Liver (tissue), 9 donors: ENCODE measurements around the gene DMWD. TPM values are rescaled to one million over a fixed set of nuclear protein-coding genes. Genes with fewer than 3 reads are reported as not detected.

Source experiments
- DNase-seq: peaks from one replicate; pipeline ENCODE4 v3.0.0-alpha.2; 2017; ENCODE audit warnings: low spot score
- H3K27ac ChIP-seq, 2 donors: one replicate each; pipeline ENCODE4 v1.7.0; 2013; ENCODE audit warnings: inconsistent platforms in 2 of 2, low read length in 2 of 2, control low read depth in 1 of 2, low read depth in 1 of 2, mild to moderate bottlenecking in 1 of 2
- H3K27me3 ChIP-seq, 4 donors: one replicate each; pipeline versions ENCODE4 v1.6.1 to v1.7.0; 2013; ENCODE audit warnings: low read length in 3 of 4, inconsistent platforms in 1 of 4, mild to moderate bottlenecking in 1 of 4, moderate library complexity in 1 of 4; ENCODE audit not compliant: control insufficient read depth in 4 of 4, insufficient read depth in 4 of 4
- H3K36me3 ChIP-seq, 4 donors: one replicate each; pipeline versions ENCODE4 v1.6.1 to v1.7.0; 2013; ENCODE audit warnings: low read length in 3 of 4, mild to moderate bottlenecking in 3 of 4, low read depth in 1 of 4, moderate library complexity in 1 of 4; ENCODE audit not compliant: control insufficient read depth in 4 of 4, insufficient read depth in 3 of 4
- H3K4me1 ChIP-seq, 4 donors: one replicate each; pipeline versions ENCODE4 v1.6.1 to v1.7.0; 2013; ENCODE audit warnings: low read length in 3 of 4, mild to moderate bottlenecking in 3 of 4, moderate library complexity in 1 of 4; ENCODE audit not compliant: control insufficient read depth in 4 of 4, insufficient read depth in 4 of 4
- H3K4me3 ChIP-seq, 3 donors: one replicate each; pipeline versions ENCODE4 v1.6.1 to v1.7.0; 2013; ENCODE audit warnings: low read length in 3 of 3, control low read depth in 1 of 3, low read depth in 1 of 3, mild to moderate bottlenecking in 1 of 3
- H3K9ac ChIP-seq, 2 donors: one replicate each; pipeline ENCODE4 v1.7.0; 2013; ENCODE audit warnings: low read length in 2 of 2, mild to moderate bottlenecking in 2 of 2, moderate library complexity in 2 of 2, control low read depth in 1 of 2, low read depth in 1 of 2
- H3K9me3 ChIP-seq, 4 donors: one replicate each; pipeline versions ENCODE4 v1.6.1 to v1.7.0; 2013; ENCODE audit warnings: low read length in 3 of 4; ENCODE audit not compliant: control insufficient read depth in 4 of 4
- FOXA2 ChIP-seq: IDR thresholded peaks from 2 replicates; pipeline ENCODE4 v1.6.1; 2016; ENCODE audit warnings: antibody characterized with exemption
- GABPA ChIP-seq, 2 donors: IDR thresholded peaks in 1 of 2; conservative IDR thresholded peaks in 1 of 2; 2 replicates each; pipeline ENCODE4 v1.6.1; 2016; ENCODE audit warnings: antibody characterized with exemption in 2 of 2, mild to moderate bottlenecking in 1 of 2, moderate library complexity in 1 of 2
- HNF4G ChIP-seq: IDR thresholded peaks from 2 replicates; pipeline ENCODE4 v1.6.1; 2016; ENCODE audit warnings: antibody characterized with exemption
- REST ChIP-seq: IDR thresholded peaks from 2 replicates; pipeline ENCODE4 v1.6.1; 2016; ENCODE audit warnings: antibody characterized with exemption, mild to moderate bottlenecking
- TAF1 ChIP-seq: conservative IDR thresholded peaks from 2 replicates; pipeline ENCODE4 v1.6.1; 2016; ENCODE audit warnings: antibody characterized with exemption, mild to moderate bottlenecking
- YY1 ChIP-seq: IDR thresholded peaks from 2 replicates; pipeline ENCODE4 v1.6.1; 2016; ENCODE audit warnings: antibody characterized with exemption, mild to moderate bottlenecking
- WGBS: extraction: QIAGEN DNeasy Blood & Tissue Kit; methylation state at CpG from one replicate; pipeline ENCODE4 v1.1.7; 2013; 5-methylcytosine and 5-hydroxymethylcytosine counted together
- polyA plus RNA-seq, 2 donors: library from polyadenylated mRNA; stranded (reverse) in 1 of 2; unstranded in 1 of 2; fragments of 200-250 nt in 1 of 2; fragments of >200 nt in 1 of 2; fragmentation: Nextera tagmentation in 1 of 2; extraction: Ambion mirVana in 1 of 2; gene quantifications; one replicate each; pipeline versions ENCODE4 v1.2.1 to v1.2.3, GENCODE V29; 2013 to 2015
- total RNA-seq, 2 donors: library from RNA; depleted of rRNA; stranded (reverse); fragments of >200 nt; gene quantifications; one replicate each; pipeline ENCODE4 v1.2.3, GENCODE V29; 2014
- TF ChIP-seq, protein P1 (sequence below): IDR thresholded peaks from 2 replicates; pipeline ENCODE4 v1.6.1; 2016; ENCODE audit warnings: antibody characterized with exemption
- TF ChIP-seq, protein P2 (sequence below): fragments of 150-350 bp; IDR thresholded peaks from 2 replicates; pipeline ENCODE4 v1.5.1; 2017; ENCODE audit warnings: improper control_type of control experiment, low read depth, low read length; ENCODE audit not compliant: missing input control
- donor health status: healthy.
- donor health status: healthy.
- donor health status: healthy.
- donor health status: healthy.
- donor health status: healthy.

DMWD gene
- total and polyA plus RNA-seq, 4 donors, result 3.7 to 14.6 (median 8.9) TPM

- no peak overlapping the region for H3K27ac ChIP-seq
- H3K9me3 ChIP-seq, result no peaks in the 10 kb centered on the region
- H3K4me3 ChIP-seq, result no peak overlapping the region
- no peak overlapping the region for H3K9ac ChIP-seq
- 88% methylated on average over 5 of the region's 5 CpGs for WGBS
- no peaks in the 10 kb centered on the region for H3K27me3 ChIP-seq
- DNase-seq, result no peak
- peaks cover 0 to 29% (median 7%) of the 10 kb centered on the region in 4 donors for H3K36me3 ChIP-seq
- no peak for TF ChIP-seq YY1
- no peak for TF ChIP-seq FOXA2
- TF ChIP-seq, protein P1, sequence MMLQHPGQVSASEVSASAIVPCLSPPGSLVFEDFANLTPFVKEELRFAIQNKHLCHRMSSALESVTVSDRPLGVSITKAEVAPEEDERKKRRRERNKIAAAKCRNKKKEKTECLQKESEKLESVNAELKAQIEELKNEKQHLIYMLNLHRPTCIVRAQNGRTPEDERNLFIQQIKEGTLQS, result no peak
- no peak for TF ChIP-seq REST
- no peak for TF ChIP-seq TAF1
- no peak for TF ChIP-seq HNF4G
- TF ChIP-seq, protein P2, sequence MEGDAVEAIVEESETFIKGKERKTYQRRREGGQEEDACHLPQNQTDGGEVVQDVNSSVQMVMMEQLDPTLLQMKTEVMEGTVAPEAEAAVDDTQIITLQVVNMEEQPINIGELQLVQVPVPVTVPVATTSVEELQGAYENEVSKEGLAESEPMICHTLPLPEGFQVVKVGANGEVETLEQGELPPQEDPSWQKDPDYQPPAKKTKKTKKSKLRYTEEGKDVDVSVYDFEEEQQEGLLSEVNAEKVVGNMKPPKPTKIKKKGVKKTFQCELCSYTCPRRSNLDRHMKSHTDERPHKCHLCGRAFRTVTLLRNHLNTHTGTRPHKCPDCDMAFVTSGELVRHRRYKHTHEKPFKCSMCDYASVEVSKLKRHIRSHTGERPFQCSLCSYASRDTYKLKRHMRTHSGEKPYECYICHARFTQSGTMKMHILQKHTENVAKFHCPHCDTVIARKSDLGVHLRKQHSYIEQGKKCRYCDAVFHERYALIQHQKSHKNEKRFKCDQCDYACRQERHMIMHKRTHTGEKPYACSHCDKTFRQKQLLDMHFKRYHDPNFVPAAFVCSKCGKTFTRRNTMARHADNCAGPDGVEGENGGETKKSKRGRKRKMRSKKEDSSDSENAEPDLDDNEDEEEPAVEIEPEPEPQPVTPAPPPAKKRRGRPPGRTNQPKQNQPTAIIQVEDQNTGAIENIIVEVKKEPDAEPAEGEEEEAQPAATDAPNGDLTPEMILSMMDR, result no peak
- no peak for TF ChIP-seq GABPA (IDR thresholded peaks at IDR 0.05 in 1 of 2, conservative IDR thresholded peaks at IDR 0.05 in 1 of 2)
- H3K4me1 ChIP-seq, result peaks cover 0 to 4% (median 2%) of the 10 kb centered on the region in 4 donors
Observed at GRCh38 chr19:45785097-45785496, 7.5 kb downstream of the DMWD start.

DNA sequence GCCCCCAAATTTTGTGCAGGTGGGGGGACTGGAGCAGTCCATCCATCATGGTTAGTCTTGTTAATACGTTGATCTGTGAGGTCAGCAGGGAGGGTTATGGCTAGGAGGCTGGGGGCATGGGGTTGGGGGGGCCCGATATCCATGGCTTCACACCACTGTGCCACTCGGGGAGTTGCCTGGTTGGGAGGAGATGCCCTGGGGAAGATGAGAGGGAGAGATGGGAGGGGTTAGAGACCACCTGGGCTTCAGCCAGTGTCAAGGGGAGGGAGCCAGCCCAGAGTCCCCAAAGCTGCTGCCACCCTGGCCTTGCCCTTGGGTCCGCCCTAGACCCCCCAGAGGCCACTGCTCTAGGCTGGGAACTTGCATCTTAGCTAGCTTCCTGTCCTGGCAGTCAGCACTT, 8.5 kb downstream of the DMWD start:
- Histone ChIP-seq H3K9ac (no peak overlapping the region), H3K27me3 (no peaks in the 10 kb centered on the region), H3K36me3 (peaks cover 0 to 25% (median 6%) of the 10 kb centered on the region in 4 donors), H3K4me3 (no peak overlapping the region), H3K27ac (no peak overlapping the region), H3K4me1 (peaks cover 3 to 13% (median 5%) of the 10 kb centered on the region in 4 donors), H3K9me3 (no peaks in the 10 kb centered on the region)
- TF ChIP-seq, protein P2, result no peak
- no peak for DNase-seq
- WGBS, result 83% methylated on average over 4 of the region's 4 CpGs
